Measurements from ENCODE around the gene MTMR12.
A peak's percentile ranks its signal among the peaks of the same experiment; 100 is the strongest.

MTMR12 gene

GRCh38 chr5:32239385-32239784 lies 73.4 kb downstream of the MTMR12 start:
- DNase-seq (ENCODE audit: insufficient read length) (no peak), FAIRE-seq (no peak)
- TF ChIP-seq TAF1 (IDR thresholded peaks at IDR 0.05; ENCODE audit: borderline replicate concordance, low read depth, low read length) (no peak), POLR2AphosphoS5 (IDR thresholded peaks at IDR 0.05; ENCODE audit: low read depth, low read length) (no peak)

GRCh38 chr5:32233696-32234447 lies 78.9 kb downstream of the MTMR12 start:
- FAIRE-seq, result no peak
- TF ChIP-seq POLR2A (IDR thresholded peaks at IDR 0.05; ENCODE audit: low read depth, low read length) (no peak), POLR2AphosphoS5 (IDR thresholded peaks at IDR 0.05; ENCODE audit: low read depth, low read length) (no peak)
- no peak for DNase-seq (ENCODE audit: insufficient read length)

GRCh38 chr5:32233220-32233695 lies 79.5 kb downstream of the MTMR12 start:
- TF ChIP-seq POLR2AphosphoS5 (IDR thresholded peaks at IDR 0.05; ENCODE audit: low read depth, low read length), result no peak
- TF ChIP-seq POLR2A (IDR thresholded peaks at IDR 0.05; ENCODE audit: low read depth, low read length), result no peak
- TF ChIP-seq TAF1 (IDR thresholded peaks at IDR 0.05; ENCODE audit: borderline replicate concordance, low read depth, low read length), result no peak
- DNase-seq (ENCODE audit: insufficient read length), result no peak
- FAIRE-seq, result no peak

- peak; percentile 58 for DNase-seq (ENCODE audit: insufficient read length)
- no peak for TF ChIP-seq TAF1 (IDR thresholded peaks at IDR 0.05; ENCODE audit: borderline replicate concordance, low read depth, low read length)
- TF ChIP-seq POLR2AphosphoS5 (IDR thresholded peaks at IDR 0.05; ENCODE audit: low read depth, low read length), result no peak
- TF ChIP-seq POLR2A (IDR thresholded peaks at IDR 0.05; ENCODE audit: low read depth, low read length), result no peak
- no peak for FAIRE-seq
Measured at GRCh38 chr5:32232441-32233219, 80.1 kb downstream of the MTMR12 start.

- no peak for DNase-seq (ENCODE audit: insufficient read length)
- FAIRE-seq, result no peak
Measured at GRCh38 chr5:32231929-32232328, 80.8 kb downstream of the MTMR12 start.

GRCh38 chr5:32231241-32231640 lies 81.5 kb downstream of the MTMR12 start:
- FAIRE-seq, result no peak
- no peak for DNase-seq (ENCODE audit: insufficient read length)
- TF ChIP-seq POLR2AphosphoS5 (IDR thresholded peaks at IDR 0.05; ENCODE audit: low read depth, low read length), result no peak
- TF ChIP-seq POLR2A (IDR thresholded peaks at IDR 0.05; ENCODE audit: low read depth, low read length), result no peak
- no peak for TF ChIP-seq TAF1 (IDR thresholded peaks at IDR 0.05; ENCODE audit: borderline replicate concordance, low read depth, low read length)

More at GRCh38 chr5:32231929-32232328, 80.8 kb downstream of the MTMR12 start:
- TF ChIP-seq POLR2A (IDR thresholded peaks at IDR 0.05; ENCODE audit: low read depth, low read length) (no peak), TAF1 (IDR thresholded peaks at IDR 0.05; ENCODE audit: borderline replicate concordance, low read depth, low read length) (no peak), POLR2AphosphoS5 (IDR thresholded peaks at IDR 0.05; ENCODE audit: low read depth, low read length) (no peak)

- no peak for TF ChIP-seq POLR2A (IDR thresholded peaks at IDR 0.05; ENCODE audit: low read depth, low read length)
- TF ChIP-seq POLR2AphosphoS5 (IDR thresholded peaks at IDR 0.05; ENCODE audit: low read depth, low read length), result no peak
- TF ChIP-seq TAF1 (IDR thresholded peaks at IDR 0.05; ENCODE audit: borderline replicate concordance, low read depth, low read length), result no peak
- DNase-seq (ENCODE audit: insufficient read length), result no peak
Measured at GRCh38 chr5:32230356-32231099, 82.2 kb downstream of the MTMR12 start.

GRCh38 chr5:32229586-32229985 lies 83.2 kb downstream of the MTMR12 start:
- DNase-seq (ENCODE audit: insufficient read length) (no peak), FAIRE-seq (no peak)
- TF ChIP-seq POLR2A (IDR thresholded peaks at IDR 0.05; ENCODE audit: low read depth, low read length), result no peak
- TF ChIP-seq TAF1 (IDR thresholded peaks at IDR 0.05; ENCODE audit: borderline replicate concordance, low read depth, low read length), result no peak
- no peak for TF ChIP-seq POLR2AphosphoS5 (IDR thresholded peaks at IDR 0.05; ENCODE audit: low read depth, low read length)

More at GRCh38 chr5:32230356-32231099, 82.2 kb downstream of the MTMR12 start:
- no peak for FAIRE-seq

- no peak for DNase-seq (ENCODE audit: insufficient read length)
- TF ChIP-seq POLR2A (IDR thresholded peaks at IDR 0.05; ENCODE audit: low read depth, low read length), result no peak
- no peak for TF ChIP-seq POLR2AphosphoS5 (IDR thresholded peaks at IDR 0.05; ENCODE audit: low read depth, low read length)
- no peak for TF ChIP-seq TAF1 (IDR thresholded peaks at IDR 0.05; ENCODE audit: borderline replicate concordance, low read depth, low read length)
- no peak for FAIRE-seq
Measured at GRCh38 chr5:32228816-32229215, 83.9 kb downstream of the MTMR12 start.

- FAIRE-seq (no peak), DNase-seq (ENCODE audit: insufficient read length) (no peak)
- TF ChIP-seq POLR2A (IDR thresholded peaks at IDR 0.05; ENCODE audit: low read depth, low read length) (no peak), POLR2AphosphoS5 (IDR thresholded peaks at IDR 0.05; ENCODE audit: low read depth, low read length) (no peak), TAF1 (IDR thresholded peaks at IDR 0.05; ENCODE audit: borderline replicate concordance, low read depth, low read length) (no peak)
Measured at GRCh38 chr5:32225445-32225844, 87.3 kb downstream of the MTMR12 start.

- TF ChIP-seq POLR2AphosphoS5 (IDR thresholded peaks at IDR 0.05; ENCODE audit: low read depth, low read length), result no peak
- TF ChIP-seq TAF1 (IDR thresholded peaks at IDR 0.05; ENCODE audit: borderline replicate concordance, low read depth, low read length), result no peak
- no peak for TF ChIP-seq POLR2A (IDR thresholded peaks at IDR 0.05; ENCODE audit: low read depth, low read length)
- FAIRE-seq (no peak), DNase-seq (ENCODE audit: insufficient read length) (no peak)
Measured at GRCh38 chr5:32223972-32224609, 88.6 kb downstream of the MTMR12 start.

Data from GM12892 (cell line).